CD4-positive, CD25-positive, alpha-beta regulatory T cell (primary cell): ENCODE measurements around the gene GOLT1A. TPM values are rescaled to one million over a fixed set of nuclear protein-coding genes. Genes with fewer than 3 reads are reported as not detected.
A peak's percentile ranks its signal among the peaks of the same experiment; 100 is the strongest.

Source experiments
- ATAC-seq, 2 donors: fragments of 150-1000 bp; cut with Tn5 transposase; one replicate each; pipeline ENCODE4 v1.10.0; 2021; ENCODE audit warnings: low read depth in 2 of 2, moderate number of reproducible peaks in 2 of 2, moderate library complexity in 1 of 2
- DNase-seq, 3 donors: peaks; one replicate each; pipeline versions ENCODE4 v3.0.0 to v3.0.0-alpha.2; 2012 to 2022; ENCODE audit warnings: mixed read lengths in 1 of 3
- H3K27ac ChIP-seq: one replicate; pipeline ENCODE4 v1.7.0; 2013; ENCODE audit warnings: mild to moderate bottlenecking, low read length; ENCODE audit not compliant: insufficient read depth, poor library complexity, severe bottlenecking
- H3K27me3 ChIP-seq: one replicate; pipeline ENCODE4 v1.7.0; 2013; ENCODE audit warnings: low read length; ENCODE audit not compliant: control insufficient read depth, insufficient read depth
- H3K36me3 ChIP-seq: one replicate; pipeline ENCODE4 v1.7.0; 2013; ENCODE audit warnings: mild to moderate bottlenecking, low read length, moderate library complexity; ENCODE audit not compliant: control insufficient read depth, insufficient read depth
- H3K4me1 ChIP-seq: 2 replicates; pipeline ENCODE4 v1.7.0; 2013; ENCODE audit warnings: mild to moderate bottlenecking, low read length; ENCODE audit not compliant: insufficient read depth, control insufficient read depth, poor library complexity, severe bottlenecking
- H3K4me3 ChIP-seq: one replicate; pipeline ENCODE4 v1.7.0; 2013; ENCODE audit warnings: low read depth, mild to moderate bottlenecking, low read length, moderate library complexity
- H3K9me3 ChIP-seq, 2 experiments: 1 replicate in 1 of 2; 2 replicates in 1 of 2; pipeline ENCODE4 v1.7.0; 2013; ENCODE audit warnings: low read length in 2 of 2, mild to moderate bottlenecking in 1 of 2, moderate library complexity in 1 of 2; ENCODE audit not compliant: control insufficient read depth in 2 of 2
- H3K27ac Mint-ChIP-seq, 3 donors: one replicate each; pipeline ENCODE4 v1.8.0; 2020 to 2022; ENCODE audit warnings: mild to moderate bottlenecking in 3 of 3, mixed read lengths in 3 of 3, moderate library complexity in 2 of 3
- H3K27me3 Mint-ChIP-seq: one replicate; pipeline ENCODE4 v1.8.0; 2022; ENCODE audit warnings: mild to moderate bottlenecking, mixed read lengths
- H3K36me3 Mint-ChIP-seq: one replicate; pipeline ENCODE4 v1.8.0; 2020; ENCODE audit warnings: mixed read lengths
- H3K4me1 Mint-ChIP-seq, 4 donors: one replicate each; pipeline ENCODE4 v1.8.0; 2020 to 2022; ENCODE audit warnings: mixed read lengths in 4 of 4, mild to moderate bottlenecking in 1 of 4
- H3K4me3 Mint-ChIP-seq, 4 donors: one replicate each; pipeline ENCODE4 v1.8.0; 2020 to 2022; ENCODE audit warnings: mild to moderate bottlenecking in 4 of 4, mixed read lengths in 4 of 4, moderate library complexity in 3 of 4
- H3K9me3 Mint-ChIP-seq, 7 donors: one replicate each; pipeline ENCODE4 v1.8.0; 2020 to 2022; ENCODE audit warnings: mixed read lengths in 7 of 7, mild to moderate bottlenecking in 3 of 7, moderate library complexity in 2 of 7
- polyA plus RNA-seq, 4 donors: library from polyadenylated mRNA; unstranded; fragments of 300-500 nt; fragmentation: Illumina TruSeq; gene quantifications; one replicate each; pipeline ENCODE4 v1.2.3, GENCODE V29; 2021
- total RNA-seq: library from RNA; stranded (reverse); gene quantifications from one replicate; pipeline ENCODE4 v1.2.3, GENCODE V29; 2022

The GOLT1A gene
- total and polyA plus RNA-seq, 5 donors from 2014 or later: not detected

DNA sequence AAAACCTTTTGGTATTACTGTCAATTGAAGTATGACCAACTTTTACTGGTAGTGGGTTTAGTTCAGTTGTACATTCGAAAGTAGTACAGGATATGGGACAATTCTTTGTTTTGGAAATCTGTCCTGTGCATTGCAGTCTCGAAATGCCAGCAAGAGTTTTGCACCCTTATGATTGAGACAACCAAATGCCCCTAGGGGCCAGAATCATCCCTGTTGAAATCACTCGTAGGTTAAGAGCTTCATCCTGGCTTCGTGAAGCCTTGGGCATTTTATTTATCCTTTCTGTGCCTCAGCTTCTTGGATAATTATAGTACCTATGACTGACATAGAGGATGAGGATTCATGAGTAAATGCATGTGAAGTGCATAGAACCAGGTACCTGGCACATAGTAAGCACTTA is 2.4 kb upstream of the GOLT1A start:
- H3K9me3 Mint-ChIP-seq: peaks cover 0 to 3% (median 0%) of the 10 kb centered on the region in 7 donors
- H3K27me3 Mint-ChIP-seq: peaks cover 20% of the 10 kb centered on the region

GRCh38 chr1:204212715-204213114 is 1.1 kb downstream of the GOLT1A start:
- peaks cover 4% of the 10 kb centered on the region for H3K36me3 Mint-ChIP-seq
- H3K27me3 Mint-ChIP-seq: peaks cover 34% of the 10 kb centered on the region
- Histone ChIP-seq H3K4me1 (no peaks in the 10 kb centered on the region), H3K9me3 (no peaks in the 10 kb centered on the region), H3K36me3 (no peaks in the 10 kb centered on the region), H3K27ac (no peak overlapping the region), H3K27me3 (peaks cover 9% of the 10 kb centered on the region), H3K4me3 (no peak overlapping the region)
- DNase-seq (no peak), ATAC-seq (no peak)
- peaks cover 0 to 8% (median 5%) of the 10 kb centered on the region in 4 donors for H3K4me1 Mint-ChIP-seq
- no peak overlapping the region for H3K4me3 Mint-ChIP-seq
- H3K27ac Mint-ChIP-seq: no peak overlapping the region
- peaks cover 0 to 3% (median 0%) of the 10 kb centered on the region in 7 donors for H3K9me3 Mint-ChIP-seq

More for the DNA sequence above, 2.4 kb upstream of the GOLT1A start:
- H3K36me3 Mint-ChIP-seq: peaks cover 4% of the 10 kb centered on the region
- H3K4me1 Mint-ChIP-seq: peaks cover 0 to 8% (median 5%) of the 10 kb centered on the region in 4 donors
- H3K4me1 ChIP-seq: no peaks in the 10 kb centered on the region
- H3K9me3 ChIP-seq: no peaks in the 10 kb centered on the region
- no peak overlapping the region for H3K4me3 ChIP-seq
- H3K27me3 ChIP-seq: peaks cover 4% of the 10 kb centered on the region
- H3K27ac Mint-ChIP-seq: no peak overlapping the region
- H3K27ac ChIP-seq: no peak overlapping the region
- no peak for ATAC-seq
- no peaks in the 10 kb centered on the region for H3K36me3 ChIP-seq
- no peak for DNase-seq
- no peak overlapping the region for H3K4me3 Mint-ChIP-seq

DNA sequence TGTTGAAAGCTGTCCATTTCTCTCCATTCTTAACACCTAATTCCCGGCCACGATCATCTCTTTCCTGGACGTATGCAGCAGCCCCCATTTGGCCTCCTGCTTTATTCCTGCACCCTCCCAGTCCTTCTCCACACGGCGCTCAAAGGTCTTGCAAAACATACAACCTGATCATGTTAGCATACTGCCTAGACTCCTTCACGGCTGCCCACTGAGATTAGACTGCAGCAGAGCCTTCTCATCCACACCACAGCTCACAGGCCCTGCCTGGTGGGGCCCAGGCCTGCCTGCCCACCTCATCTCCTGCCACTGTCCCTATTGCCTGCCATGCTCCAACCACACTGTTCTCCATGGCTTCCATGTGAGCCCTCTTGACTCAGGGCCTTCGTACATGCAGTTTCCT is 2.7 kb downstream of the GOLT1A start:
- Histone ChIP-seq H3K36me3 (no peaks in the 10 kb centered on the region), H3K4me3 (no peak overlapping the region), H3K27me3 (peaks cover 22% of the 10 kb centered on the region), H3K4me1 (no peaks in the 10 kb centered on the region), H3K9me3 (no peaks in the 10 kb centered on the region), H3K27ac (no peak overlapping the region)
- Mint-ChIP-seq H3K27me3 (peaks cover 45% of the 10 kb centered on the region), H3K27ac (no peak overlapping the region), H3K4me3 (no peak overlapping the region), H3K4me1 (peaks cover 0 to 11% (median 6%) of the 10 kb centered on the region in 4 donors), H3K9me3 (peaks cover 0 to 3% (median 0%) of the 10 kb centered on the region in 7 donors), H3K36me3 (peaks cover 4% of the 10 kb centered on the region)
- no peak for DNase-seq
- ATAC-seq: no peak

DNA sequence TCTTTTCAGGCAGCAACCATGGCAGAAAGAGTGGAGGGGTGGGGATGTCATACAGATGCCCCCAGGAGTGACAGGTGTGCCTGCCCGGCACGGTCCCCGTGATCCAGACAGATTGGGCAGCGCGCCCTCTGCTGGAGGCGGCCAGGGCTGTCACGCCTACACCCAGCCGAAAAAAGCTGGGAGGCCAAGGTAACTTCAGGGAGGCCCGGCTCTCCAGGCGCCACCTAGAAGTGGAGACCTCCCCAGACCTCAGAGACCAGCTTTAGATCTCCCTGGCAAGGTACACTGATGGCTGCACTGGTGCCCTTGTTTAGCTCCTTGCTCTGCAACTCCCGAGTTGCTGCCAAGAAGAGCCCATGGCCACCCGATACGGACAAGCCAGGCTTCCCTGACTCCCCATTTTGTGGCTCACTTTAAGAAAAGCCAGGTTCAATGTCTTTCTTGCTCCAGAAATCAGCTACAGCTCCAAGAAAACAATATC is 6.6 kb downstream of the GOLT1A start:
- Histone ChIP-seq H3K9me3 (no peaks in the 10 kb centered on the region), H3K36me3 (no peaks in the 10 kb centered on the region), H3K27me3 (peaks cover 24% of the 10 kb centered on the region), H3K4me3 (no peak overlapping the region), H3K27ac (no peak overlapping the region), H3K4me1 (no peaks in the 10 kb centered on the region)
- H3K36me3 Mint-ChIP-seq: no peaks in the 10 kb centered on the region
- no peak overlapping the region for H3K4me3 Mint-ChIP-seq
- peaks cover 0 to 4% (median 0%) of the 10 kb centered on the region in 4 donors for H3K4me1 Mint-ChIP-seq
- DNase-seq: peak; percentile 27 to 50 (median 45)
- peaks cover 53% of the 10 kb centered on the region for H3K27me3 Mint-ChIP-seq
- H3K9me3 Mint-ChIP-seq: no peaks in the 10 kb centered on the region
- no peak overlapping the region for H3K27ac Mint-ChIP-seq
- peak; percentile 82 to 84 for ATAC-seq

DNA sequence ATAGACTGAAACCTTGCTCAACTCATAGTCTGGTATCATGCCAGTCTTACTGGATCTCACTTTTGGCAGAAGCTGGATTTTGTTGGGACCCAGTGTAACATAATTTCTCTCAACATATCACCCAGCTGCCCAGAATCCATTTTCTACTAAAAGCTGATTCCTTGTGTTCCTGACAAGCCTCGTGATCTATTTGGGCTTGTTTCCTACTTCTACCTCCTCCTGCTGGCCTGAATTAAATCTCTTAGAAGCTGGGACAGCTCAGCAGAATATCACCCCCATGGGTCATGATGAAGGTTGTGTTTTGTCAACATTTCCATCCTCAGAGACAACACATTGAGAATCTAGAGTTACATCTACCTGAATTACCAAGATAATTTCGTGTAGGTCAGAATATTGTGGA is 7.7 kb downstream of the GOLT1A start:
- no peaks in the 10 kb centered on the region for H3K9me3 ChIP-seq
- Mint-ChIP-seq H3K4me3 (no peak overlapping the region), H3K4me1 (peaks cover 0 to 4% (median 0%) of the 10 kb centered on the region in 4 donors), H3K36me3 (no peaks in the 10 kb centered on the region), H3K27me3 (peaks cover 56% of the 10 kb centered on the region), H3K27ac (no peak overlapping the region), H3K9me3 (no peaks in the 10 kb centered on the region)
- H3K27ac ChIP-seq: no peak overlapping the region
- H3K36me3 ChIP-seq: no peaks in the 10 kb centered on the region
- peaks cover 19% of the 10 kb centered on the region for H3K27me3 ChIP-seq
- DNase-seq: no peak
- ATAC-seq: no peak
- no peaks in the 10 kb centered on the region for H3K4me1 ChIP-seq
- no peak overlapping the region for H3K4me3 ChIP-seq

- peaks cover 0 to 4% (median 0%) of the 10 kb centered on the region in 4 donors for H3K4me1 Mint-ChIP-seq
- peaks cover 59% of the 10 kb centered on the region for H3K27me3 Mint-ChIP-seq
- H3K36me3 Mint-ChIP-seq: no peaks in the 10 kb centered on the region
Measured at GRCh38 chr1:204205486-204205885, 8.3 kb downstream of the GOLT1A start.

GRCh38 chr1:204204944-204205343 is 8.8 kb downstream of the GOLT1A start:
- no peaks in the 10 kb centered on the region for H3K36me3 ChIP-seq
- Mint-ChIP-seq H3K9me3 (no peaks in the 10 kb centered on the region), H3K4me3 (no peak overlapping the region), H3K4me1 (peaks cover 0 to 4% (median 0%) of the 10 kb centered on the region in 4 donors), H3K36me3 (no peaks in the 10 kb centered on the region), H3K27ac (no peak overlapping the region), H3K27me3 (peaks cover 54% of the 10 kb centered on the region)
- ATAC-seq: no peak
- no peak overlapping the region for H3K27ac ChIP-seq
- H3K27me3 ChIP-seq: peaks cover 19% of the 10 kb centered on the region
- H3K9me3 ChIP-seq: no peaks in the 10 kb centered on the region
- H3K4me3 ChIP-seq: no peak overlapping the region
- no peaks in the 10 kb centered on the region for H3K4me1 ChIP-seq
- no peak for DNase-seq

More at GRCh38 chr1:204205486-204205885, 8.3 kb downstream of the GOLT1A start:
- no peak for ATAC-seq
- H3K9me3 ChIP-seq: no peaks in the 10 kb centered on the region
- Mint-ChIP-seq H3K4me3 (no peak overlapping the region), H3K27ac (no peak overlapping the region), H3K9me3 (no peaks in the 10 kb centered on the region)
- no peak for DNase-seq
- no peak overlapping the region for H3K4me3 ChIP-seq
- H3K27ac ChIP-seq: no peak overlapping the region
- H3K4me1 ChIP-seq: no peaks in the 10 kb centered on the region
- no peaks in the 10 kb centered on the region for H3K36me3 ChIP-seq
- H3K27me3 ChIP-seq: peaks cover 19% of the 10 kb centered on the region

- Mint-ChIP-seq H3K4me3 (no peak overlapping the region), H3K4me1 (peaks cover 0 to 4% (median 0%) of the 10 kb centered on the region in 4 donors), H3K27me3 (peaks cover 46% of the 10 kb centered on the region), H3K36me3 (no peaks in the 10 kb centered on the region), H3K9me3 (no peaks in the 10 kb centered on the region), H3K27ac (no peak overlapping the region)
- Histone ChIP-seq H3K9me3 (no peaks in the 10 kb centered on the region), H3K27me3 (peaks cover 15% of the 10 kb centered on the region), H3K36me3 (no peaks in the 10 kb centered on the region), H3K4me3 (no peak overlapping the region), H3K27ac (no peak overlapping the region), H3K4me1 (no peaks in the 10 kb centered on the region)
- ATAC-seq: no peak
- DNase-seq: no peak
Measured at GRCh38 chr1:204203206-204203767, 10.5 kb downstream of the GOLT1A start.
